ENCODE measurements around the gene METTL24.

DNA sequence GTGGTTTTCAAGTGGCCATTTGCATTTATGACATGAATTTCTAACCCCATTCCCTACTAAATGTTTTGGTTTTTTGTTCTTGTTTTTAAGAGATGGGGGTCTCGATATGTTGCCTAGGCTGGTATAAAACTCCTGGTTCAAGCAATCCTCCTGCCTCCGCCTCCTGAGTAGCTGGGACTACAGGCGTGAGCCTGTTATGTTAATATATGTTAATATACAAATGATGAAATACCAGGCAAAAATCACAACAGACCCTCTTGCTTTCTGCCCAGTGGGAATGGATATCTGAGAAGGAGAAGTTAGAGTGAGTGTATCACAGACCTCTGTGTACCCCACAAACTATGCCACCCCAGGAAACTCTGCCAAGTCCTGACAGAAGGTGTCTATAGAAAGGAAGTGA is 111.8 kb downstream of the METTL24 start:
- TF ChIP-seq, protein P1, sequence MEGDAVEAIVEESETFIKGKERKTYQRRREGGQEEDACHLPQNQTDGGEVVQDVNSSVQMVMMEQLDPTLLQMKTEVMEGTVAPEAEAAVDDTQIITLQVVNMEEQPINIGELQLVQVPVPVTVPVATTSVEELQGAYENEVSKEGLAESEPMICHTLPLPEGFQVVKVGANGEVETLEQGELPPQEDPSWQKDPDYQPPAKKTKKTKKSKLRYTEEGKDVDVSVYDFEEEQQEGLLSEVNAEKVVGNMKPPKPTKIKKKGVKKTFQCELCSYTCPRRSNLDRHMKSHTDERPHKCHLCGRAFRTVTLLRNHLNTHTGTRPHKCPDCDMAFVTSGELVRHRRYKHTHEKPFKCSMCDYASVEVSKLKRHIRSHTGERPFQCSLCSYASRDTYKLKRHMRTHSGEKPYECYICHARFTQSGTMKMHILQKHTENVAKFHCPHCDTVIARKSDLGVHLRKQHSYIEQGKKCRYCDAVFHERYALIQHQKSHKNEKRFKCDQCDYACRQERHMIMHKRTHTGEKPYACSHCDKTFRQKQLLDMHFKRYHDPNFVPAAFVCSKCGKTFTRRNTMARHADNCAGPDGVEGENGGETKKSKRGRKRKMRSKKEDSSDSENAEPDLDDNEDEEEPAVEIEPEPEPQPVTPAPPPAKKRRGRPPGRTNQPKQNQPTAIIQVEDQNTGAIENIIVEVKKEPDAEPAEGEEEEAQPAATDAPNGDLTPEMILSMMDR (IDR thresholded peaks at IDR 0.05) = no peak
- TF ChIP-seq POLR2A (IDR thresholded peaks at IDR 0.05) (no peak), POLR2AphosphoS5 (IDR thresholded peaks at IDR 0.05) (no peak), EP300 (IDR thresholded peaks at IDR 0.05) (no peak)
